Urinary bladder (tissue), 4 donors: ENCODE measurements around the gene FFAR2. TPM values are rescaled to one million over a fixed set of nuclear protein-coding genes. Genes with fewer than 3 reads are reported as not detected.
"Not testable (repeated sequence)": the region's sequence is repeated elsewhere in the genome, so short reads cannot be mapped to it uniquely, and the experiment has no call there.

Experiments used
- DNase-seq: peaks from one replicate; pipeline ENCODE4 v3.0.0-alpha.2; 2015; ENCODE audit errors: extremely low spot score
- H3K27ac ChIP-seq: one replicate; pipeline ENCODE4 v1.5.1; 2013; ENCODE audit warnings: low read depth, mild to moderate bottlenecking, moderate library complexity
- H3K36me3 ChIP-seq: one replicate; pipeline ENCODE4 v1.6.1; 2013; ENCODE audit warnings: mild to moderate bottlenecking, moderate library complexity; ENCODE audit not compliant: insufficient read depth
- H3K4me1 ChIP-seq: one replicate; pipeline ENCODE4 v1.6.1; 2013; ENCODE audit warnings: mild to moderate bottlenecking, moderate library complexity; ENCODE audit not compliant: insufficient read depth
- H3K4me3 ChIP-seq: one replicate; pipeline ENCODE4 v1.5.1; 2013; ENCODE audit warnings: low read depth, low read length
- WGBS: extraction: QIAGEN DNeasy Blood & Tissue Kit; methylation state at CpG from one replicate; pipeline ENCODE4 v1.1.7; 2013; 5-methylcytosine and 5-hydroxymethylcytosine counted together
- polyA plus RNA-seq: library from polyadenylated mRNA; stranded (reverse); fragments of 200-250 nt; gene quantifications from one replicate; pipeline ENCODE4 v1.2.3, GENCODE V29; 2013
- total RNA-seq: library from RNA; depleted of rRNA; stranded (reverse); fragments of >200 nt; gene quantifications from one replicate; pipeline ENCODE4 v1.2.3, GENCODE V29; 2014
- donor health status: healthy with polysubstance abuse.
- donor health status: healthy.

Gene FFAR2
- total and polyA plus RNA-seq, 2 donors = 0.05 to 0.69 TPM

DNA sequence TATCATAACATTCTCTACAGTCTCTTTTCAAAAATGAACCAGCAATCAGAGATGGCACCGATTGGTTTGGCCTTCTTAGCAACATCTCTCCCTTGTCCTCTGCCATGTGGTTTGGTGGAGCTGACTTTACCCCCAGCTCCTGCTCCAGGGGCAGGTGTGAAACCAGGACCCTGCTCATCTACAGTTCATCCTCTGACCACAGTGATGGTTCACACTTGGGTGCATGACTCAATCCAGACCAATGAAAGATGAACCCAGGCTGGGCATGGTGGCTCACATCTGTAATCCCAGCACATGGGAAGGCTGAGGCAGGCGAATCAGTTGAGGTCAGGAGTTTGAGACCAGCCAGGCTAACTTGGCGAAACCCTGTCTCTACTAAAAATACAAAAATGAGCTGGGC is 33.6 kb upstream of the FFAR2 start:
- no peak overlapping the region for H3K27ac ChIP-seq
- 74% methylated on average over 3 of the region's 3 CpGs for WGBS
- no peaks in the 10 kb centered on the region for H3K4me1 ChIP-seq
- H3K36me3 ChIP-seq = no peaks in the 10 kb centered on the region
- H3K4me3 ChIP-seq = no peak overlapping the region
- no peak for DNase-seq

DNA sequence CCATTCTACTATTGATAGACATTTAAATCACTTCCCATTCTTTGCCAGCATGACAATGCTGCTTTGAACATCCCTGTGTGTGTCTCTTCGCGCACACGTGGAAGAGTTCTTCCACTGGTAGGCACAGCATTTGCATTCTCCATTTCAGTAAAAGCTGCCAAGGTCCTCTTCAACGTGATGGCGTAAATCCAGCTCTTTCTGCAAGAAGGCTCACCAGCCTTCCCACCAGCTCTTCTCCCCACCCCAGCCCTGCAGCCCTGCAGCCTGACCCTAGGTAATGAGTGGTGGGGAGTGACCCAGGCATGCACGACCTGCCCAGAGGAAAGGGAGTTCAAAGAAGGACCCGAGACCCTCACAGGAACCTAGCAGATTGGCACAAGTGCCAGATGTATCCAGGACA is 31.7 kb upstream of the FFAR2 start:
- H3K27ac ChIP-seq = no peak overlapping the region
- WGBS = 79% methylated on average over 7 of the region's 7 CpGs
- no peak for DNase-seq
- no peaks in the 10 kb centered on the region for H3K36me3 ChIP-seq
- H3K4me3 ChIP-seq = no peak overlapping the region
- no peaks in the 10 kb centered on the region for H3K4me1 ChIP-seq

- no peaks in the 10 kb centered on the region for H3K36me3 ChIP-seq
- H3K4me3 ChIP-seq = no peak overlapping the region
- DNase-seq = no peak
- 82% methylated on average over 2 of the region's 2 CpGs for WGBS
- H3K27ac ChIP-seq = no peak overlapping the region
- H3K4me1 ChIP-seq = no peaks in the 10 kb centered on the region
Observed at GRCh38 chr19:35417278-35417677, 30.8 kb upstream of the FFAR2 start.

GRCh38 chr19:35417713-35418534 is 30.1 kb upstream of the FFAR2 start:
- Histone ChIP-seq H3K4me3 (no peak overlapping the region), H3K4me1 (no peaks in the 10 kb centered on the region), H3K27ac (no peak overlapping the region), H3K36me3 (no peaks in the 10 kb centered on the region)
- WGBS = 76% methylated on average over 7 of the region's 7 CpGs
- DNase-seq = no peak

GRCh38 chr19:35419046-35419445 is 29.0 kb upstream of the FFAR2 start:
- no peak overlapping the region for H3K4me3 ChIP-seq
- H3K4me1 ChIP-seq = no peaks in the 10 kb centered on the region
- no peak for DNase-seq
- no peaks in the 10 kb centered on the region for H3K36me3 ChIP-seq
- WGBS = 72% methylated on average over 3 of the region's 3 CpGs
- no peak overlapping the region for H3K27ac ChIP-seq

GRCh38 chr19:35419805-35420204 is 28.3 kb upstream of the FFAR2 start:
- no peaks in the 10 kb centered on the region for H3K4me1 ChIP-seq
- no peak for DNase-seq
- 69% methylated on average over 5 of the region's 5 CpGs for WGBS
- no peak overlapping the region for H3K27ac ChIP-seq
- no peaks in the 10 kb centered on the region for H3K36me3 ChIP-seq
- H3K4me3 ChIP-seq = no peak overlapping the region

- no peak for DNase-seq
- H3K27ac ChIP-seq = no peak overlapping the region
- 79% methylated on average over 11 of the region's 11 CpGs for WGBS
- no peaks in the 10 kb centered on the region for H3K4me1 ChIP-seq
- no peaks in the 10 kb centered on the region for H3K36me3 ChIP-seq
- H3K4me3 ChIP-seq = no peak overlapping the region
Observed at GRCh38 chr19:35421362-35421761, 26.7 kb upstream of the FFAR2 start.

DNA sequence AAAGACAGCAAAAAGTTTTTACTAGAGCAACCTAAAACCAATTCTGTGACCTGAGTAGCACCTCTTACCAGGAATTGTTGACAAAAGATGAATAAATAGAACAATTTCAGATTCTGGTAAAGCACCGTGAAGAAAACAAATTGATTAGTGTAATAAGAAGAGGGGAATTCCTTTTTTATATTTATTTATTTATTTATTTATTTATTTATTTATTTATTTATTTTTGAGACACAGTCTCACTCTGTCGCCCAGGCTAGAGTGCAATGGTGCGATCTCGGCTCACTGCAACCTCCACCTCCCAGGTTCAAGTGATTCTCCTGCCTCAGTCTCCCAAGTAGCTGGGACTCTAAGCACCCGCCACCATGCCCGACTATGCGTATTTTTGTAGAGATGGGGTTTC is 24.7 kb upstream of the FFAR2 start:
- not testable (repeated sequence) for H3K4me1 ChIP-seq, H3K4me3 ChIP-seq, H3K36me3 ChIP-seq, DNase-seq, H3K27ac ChIP-seq
- WGBS = 97% methylated on average over 7 of the region's 7 CpGs

DNA sequence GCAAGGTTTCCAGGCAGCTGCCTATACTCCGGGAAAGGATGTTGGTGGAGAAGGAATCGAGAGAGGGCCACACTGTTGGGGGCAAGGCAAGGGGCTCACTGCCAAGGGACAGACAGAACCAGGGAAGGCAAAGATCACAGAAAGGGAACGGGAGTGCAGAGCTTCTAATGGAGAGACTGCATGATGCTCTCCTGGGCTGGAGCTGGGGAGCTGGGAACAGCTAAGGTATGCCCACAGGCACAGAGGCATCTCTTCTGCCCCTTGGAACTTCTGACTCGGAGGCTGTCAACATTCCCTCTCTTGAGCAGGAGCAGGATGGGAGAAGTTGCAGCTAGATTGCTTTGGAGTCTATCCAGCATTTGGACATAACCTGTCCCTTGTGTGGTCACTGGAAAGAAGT is 22.4 kb upstream of the FFAR2 start:
- H3K36me3 ChIP-seq = no peaks in the 10 kb centered on the region
- H3K4me3 ChIP-seq = no peak overlapping the region
- H3K4me1 ChIP-seq = no peaks in the 10 kb centered on the region
- no peak for DNase-seq
- no peak overlapping the region for H3K27ac ChIP-seq
- 74% methylated on average over 4 of the region's 4 CpGs for WGBS

DNA sequence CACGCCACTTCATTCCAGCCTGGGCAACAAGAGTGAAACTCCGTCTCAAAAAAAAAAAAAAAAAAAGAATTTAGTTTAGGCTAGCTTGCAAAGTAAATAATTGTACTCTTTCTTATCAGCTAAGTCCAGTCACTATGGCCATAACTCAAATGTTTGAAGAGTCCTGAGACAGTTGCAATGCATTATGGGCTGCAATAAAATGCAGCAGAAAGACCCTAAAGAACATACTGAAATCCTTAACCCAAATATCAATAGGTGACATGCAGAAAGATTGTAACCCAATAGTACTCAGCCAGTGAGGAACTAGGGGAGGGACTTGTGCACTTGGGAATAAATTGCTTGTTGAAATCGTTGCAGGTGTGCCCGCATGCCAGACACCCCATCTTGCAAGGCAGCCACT is 20.9 kb upstream of the FFAR2 start:
- Histone ChIP-seq H3K4me1 (no peaks in the 10 kb centered on the region), H3K4me3 (no peak overlapping the region), H3K27ac (no peak overlapping the region), H3K36me3 (no peaks in the 10 kb centered on the region)
- WGBS = 60% methylated on average over 4 of the region's 4 CpGs
- no peak for DNase-seq

DNA sequence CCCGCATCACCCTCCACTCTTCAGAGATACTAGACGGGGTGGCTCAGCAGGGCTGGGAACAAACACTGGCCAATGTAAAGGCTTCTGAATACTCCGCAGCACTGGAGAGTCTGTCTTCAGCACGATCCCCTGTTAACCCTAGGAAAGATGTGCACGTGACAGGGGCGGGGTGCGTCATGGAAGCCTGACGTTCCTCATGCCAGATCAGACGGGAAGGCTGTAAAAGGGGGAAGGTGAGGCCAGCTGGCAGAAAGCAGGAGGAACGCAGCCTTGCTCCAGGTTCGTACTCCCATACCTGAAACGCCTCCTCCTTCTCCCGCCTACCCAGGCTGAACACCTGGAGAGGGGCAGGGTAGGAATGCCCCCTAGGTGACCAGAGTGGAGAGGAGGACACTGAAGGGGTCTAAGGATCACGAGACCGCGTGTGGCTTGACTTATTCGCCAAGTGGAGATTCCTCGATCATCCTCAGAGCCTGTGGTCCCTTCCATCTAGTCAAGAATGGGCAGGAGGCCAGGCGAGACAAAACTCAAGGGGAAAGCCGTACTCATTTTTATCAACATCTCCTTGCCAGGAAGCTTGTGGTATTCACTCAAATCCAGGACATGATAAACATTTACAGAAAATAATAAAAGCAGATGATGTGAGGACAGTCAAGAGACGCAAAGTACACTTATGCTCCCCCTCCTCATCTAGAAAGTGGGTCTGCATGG is 18.2 kb upstream of the FFAR2 start:
- no peaks in the 10 kb centered on the region for H3K4me1 ChIP-seq
- DNase-seq = no peak
- no peak overlapping the region for H3K4me3 ChIP-seq
- H3K27ac ChIP-seq = no peak overlapping the region
- H3K36me3 ChIP-seq = no peaks in the 10 kb centered on the region
- WGBS = 44% methylated on average over 21 of the region's 21 CpGs

- peak; percentile 46 for DNase-seq
- no peaks in the 10 kb centered on the region for H3K36me3 ChIP-seq
- WGBS = 23% methylated on average over 5 of the region's 5 CpGs
Observed at GRCh38 chr19:35430409-35431144, 17.5 kb upstream of the FFAR2 start.

GRCh38 chr19:35431145-35431807 is 16.8 kb upstream of the FFAR2 start:
- no peaks in the 10 kb centered on the region for H3K4me1 ChIP-seq
- no peak for DNase-seq
- no peak overlapping the region for H3K27ac ChIP-seq
- no peaks in the 10 kb centered on the region for H3K36me3 ChIP-seq
- no peak overlapping the region for H3K4me3 ChIP-seq
- WGBS = 80% methylated on average over 8 of the region's 8 CpGs

More at GRCh38 chr19:35430409-35431144, 17.5 kb upstream of the FFAR2 start:
- no peak overlapping the region for H3K27ac ChIP-seq
- no peaks in the 10 kb centered on the region for H3K4me1 ChIP-seq
- no peak overlapping the region for H3K4me3 ChIP-seq
